GM19324 (cell line): ENCODE data around the gene SPDYE3.
"Not testable (repeated sequence)": the region's sequence is repeated elsewhere in the genome, so short reads cannot be mapped to it uniquely, and the experiment has no call there.

Experiments
- ATAC-seq: cut with Tn5 transposase; IDR thresholded peaks from one replicate; pipeline ENCODE4 v1.9.1; 2021; ENCODE audit warnings: mild to moderate bottlenecking, moderate library complexity; ENCODE audit not compliant: unreplicated experiment, low FRiP score

Gene SPDYE3

GRCh38 chr7:100348805-100349204, 41.3 kb downstream of the SPDYE3 start:
- no peak for ATAC-seq

- ATAC-seq: no peak
Observed at GRCh38 chr7:100349757-100350156, 42.3 kb downstream of the SPDYE3 start.

- no peak for ATAC-seq
Observed at GRCh38 chr7:100351657-100352058, 44.2 kb downstream of the SPDYE3 start.

- ATAC-seq: not testable (repeated sequence)
Observed at GRCh38 chr7:100352230-100352781, 44.8 kb downstream of the SPDYE3 start.

GRCh38 chr7:100352984-100353684, 45.6 kb downstream of the SPDYE3 start:
- ATAC-seq: no peak

GRCh38 chr7:100353685-100354330, 46.3 kb downstream of the SPDYE3 start:
- ATAC-seq: no peak

GRCh38 chr7:100356416-100357068, 49.0 kb downstream of the SPDYE3 start:
- no peak for ATAC-seq

- ATAC-seq: no peak
Observed at GRCh38 chr7:100357131-100357561, 49.6 kb downstream of the SPDYE3 start.

GRCh38 chr7:100358027-100358856, 50.7 kb downstream of the SPDYE3 start, which contains the start of gene PILRB:
PILRB (plus strand) TSS chr7:100358117; CDS start chr7:100358303, 186 bp downstream.
- no peak for ATAC-seq

GRCh38 chr7:100358857-100359212, 51.3 kb downstream of the SPDYE3 start:
- no peak for ATAC-seq

- no peak for ATAC-seq
Observed at GRCh38 chr7:100360135-100360854, 52.8 kb downstream of the SPDYE3 start.

GRCh38 chr7:100363098-100363497, 55.6 kb downstream of the SPDYE3 start:
- no peak for ATAC-seq

GRCh38 chr7:100363797-100364196, 56.3 kb downstream of the SPDYE3 start:
- not testable (repeated sequence) for ATAC-seq

GRCh38 chr7:100364480-100364879, 57.0 kb downstream of the SPDYE3 start:
- no peak for ATAC-seq

GRCh38 chr7:100365998-100366367, 58.5 kb downstream of the SPDYE3 start:
- not testable (repeated sequence) for ATAC-seq

- ATAC-seq: no peak
Observed at GRCh38 chr7:100366411-100367250, 59.1 kb downstream of the SPDYE3 start.

- ATAC-seq: no peak
Observed at GRCh38 chr7:100367251-100367620, 59.7 kb downstream of the SPDYE3 start.

GRCh38 chr7:100367676-100368613, 60.4 kb downstream of the SPDYE3 start:
- no peak for ATAC-seq
